NCI-H1694 (cell line): ENCODE data around the gene ZNF780B.
"Not testable (repeated sequence)": the region's sequence is repeated elsewhere in the genome, so short reads cannot be mapped to it uniquely, and the experiment has no call there.

Source experiments
- DNase-seq: peaks from one replicate; lab custom pipeline; 2025; lab: John Stamatoyannopoulos, UW

ZNF780B gene

DNA sequence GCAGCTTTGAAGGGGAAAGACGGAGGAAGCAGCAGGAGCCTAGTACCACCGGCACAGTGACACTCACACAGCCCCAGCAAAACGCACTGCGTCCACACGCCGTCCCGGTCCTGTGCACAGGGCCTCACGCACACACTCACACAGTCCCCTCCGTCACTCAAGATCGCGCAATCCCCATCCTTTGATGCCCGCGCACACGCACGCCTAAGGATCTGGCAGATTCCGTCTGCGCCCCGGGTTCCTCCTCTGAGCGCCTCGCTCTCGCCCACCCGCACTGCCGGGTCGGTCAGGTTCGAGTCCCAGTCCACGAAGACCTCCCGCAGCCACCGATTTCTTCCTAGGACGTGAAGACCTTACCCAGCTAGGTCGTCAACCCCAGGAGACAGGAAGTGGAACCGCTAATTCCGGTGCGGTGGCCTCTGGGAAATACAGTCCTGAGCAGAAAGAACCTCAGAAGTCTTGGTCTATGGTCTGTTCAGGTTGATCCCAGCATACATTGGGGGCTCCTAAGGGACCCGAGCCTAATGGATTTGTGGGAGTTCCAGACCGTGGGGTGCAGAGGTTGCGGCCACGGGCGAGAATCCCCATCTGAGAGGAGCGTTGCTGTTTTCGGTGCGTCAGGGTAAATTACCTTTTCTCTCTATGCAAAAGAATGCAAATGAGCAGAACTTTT is at the start of gene ZNF780B:
Gene ZNF780B (minus strand): TSS at position 400 of the 673 bp plus-strand sequence. CDS start 5,899 bp downstream, outside the sequence.
- DNase-seq: peak; percentile 58

GRCh38 chr19:40104754-40105153 is 48.7 kb upstream of the ZNF780B start:
- DNase-seq: no peak

GRCh38 chr19:40103600-40103999 is 47.6 kb upstream of the ZNF780B start:
- no peak for DNase-seq

DNA sequence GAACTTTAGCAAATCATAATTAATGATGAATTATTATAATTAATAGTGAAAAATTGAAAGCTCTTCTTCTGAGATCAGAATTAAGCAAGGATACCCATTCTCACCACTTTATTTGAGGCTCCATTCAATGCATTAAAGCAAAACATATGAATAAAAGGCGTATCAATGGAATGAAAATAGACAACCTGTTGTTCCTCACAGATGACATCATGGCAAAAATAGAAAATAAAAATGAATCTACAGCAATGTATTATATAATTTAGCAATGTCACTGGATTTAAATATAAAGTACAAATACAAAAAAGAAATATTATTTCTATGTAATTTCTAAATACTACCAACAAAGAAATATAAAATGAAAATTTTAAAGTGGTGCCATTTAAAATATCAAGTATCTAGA is 45.8 kb upstream of the ZNF780B start:
- DNase-seq: no peak

DNA sequence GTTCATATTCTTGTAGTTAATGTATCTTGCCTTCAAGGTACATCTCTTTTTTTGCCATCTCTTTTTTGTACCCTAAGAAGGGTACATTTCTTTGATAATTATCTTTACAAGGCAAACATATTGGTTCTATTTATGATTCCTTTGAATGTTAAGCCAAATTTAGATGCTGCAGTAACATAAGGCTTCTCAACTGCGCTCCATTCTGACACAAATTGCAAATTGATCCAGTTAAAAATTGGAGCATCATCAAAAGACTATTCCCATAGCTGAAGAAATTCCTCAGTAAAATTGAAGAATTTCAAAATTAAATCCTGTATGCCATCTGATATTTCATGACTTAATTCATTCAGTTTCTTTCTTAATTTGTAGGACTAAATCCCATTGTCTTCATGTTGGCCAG is 37.4 kb upstream of the ZNF780B start:
- no peak for DNase-seq

GRCh38 chr19:40091205-40092129 is 35.4 kb upstream of the ZNF780B start:
- no peak for DNase-seq

GRCh38 chr19:40090241-40091204 is 34.5 kb upstream of the ZNF780B start, which contains the start of gene ZNF780A:
Gene ZNF780A, minus strand, starts transcription at chr19:40090943. Its CDS starts 6,190 bp downstream, at chr19:40084753.
- DNase-seq: peak; percentile 39

- no peak for DNase-seq
Measured at GRCh38 chr19:40089462-40089861, 33.4 kb upstream of the ZNF780B start.

GRCh38 chr19:40088299-40089047 is 32.4 kb upstream of the ZNF780B start:
- no peak for DNase-seq

GRCh38 chr19:40084948-40085347 is 28.9 kb upstream of the ZNF780B start:
- no peak for DNase-seq

- DNase-seq: no peak
Measured at GRCh38 chr19:40081411-40081810, 25.4 kb upstream of the ZNF780B start.

GRCh38 chr19:40080289-40080688 is 24.3 kb upstream of the ZNF780B start:
- DNase-seq: no peak

DNA sequence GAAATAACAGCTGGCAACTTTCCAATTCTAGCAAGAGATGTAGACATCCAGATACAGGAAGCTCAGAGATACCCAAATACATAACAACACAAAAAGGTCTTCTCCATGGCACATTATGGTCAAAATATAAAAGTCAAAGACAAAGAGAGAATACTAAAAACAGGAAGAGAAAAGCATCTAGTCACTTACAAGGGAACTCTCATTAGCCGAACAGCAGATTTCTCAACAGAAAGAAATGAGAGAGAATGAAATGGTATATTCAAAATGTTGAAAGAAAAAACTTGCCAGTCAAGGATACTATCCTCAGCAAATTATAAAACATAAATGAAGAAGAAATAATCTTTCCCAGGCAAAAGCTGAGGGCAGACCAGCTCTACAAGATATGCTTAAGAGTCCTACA is 22.3 kb upstream of the ZNF780B start:
- no peak for DNase-seq

DNA sequence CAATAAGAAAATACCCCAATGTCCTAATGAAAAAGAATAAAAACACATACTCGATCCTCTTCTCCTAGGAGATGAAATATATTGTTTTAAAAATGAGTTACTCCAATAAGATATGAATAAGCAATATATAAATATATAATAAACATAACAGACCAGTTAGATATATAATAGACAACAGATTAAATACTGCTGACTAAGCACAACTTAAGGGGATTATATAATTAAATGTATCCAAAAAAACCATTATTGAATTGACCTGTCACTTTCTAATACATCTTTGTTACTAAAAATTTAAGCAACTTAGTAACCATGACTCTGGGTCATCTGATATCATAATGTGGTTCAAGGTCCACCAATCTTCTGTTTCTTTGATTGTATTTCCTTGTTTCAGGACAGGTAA is 14.0 kb upstream of the ZNF780B start:
- DNase-seq: no peak

- no peak for DNase-seq
Measured at GRCh38 chr19:40059624-40060023, 3.6 kb upstream of the ZNF780B start.

GRCh38 chr19:40057166-40057565 is 1.1 kb upstream of the ZNF780B start:
- DNase-seq: no peak

DNA sequence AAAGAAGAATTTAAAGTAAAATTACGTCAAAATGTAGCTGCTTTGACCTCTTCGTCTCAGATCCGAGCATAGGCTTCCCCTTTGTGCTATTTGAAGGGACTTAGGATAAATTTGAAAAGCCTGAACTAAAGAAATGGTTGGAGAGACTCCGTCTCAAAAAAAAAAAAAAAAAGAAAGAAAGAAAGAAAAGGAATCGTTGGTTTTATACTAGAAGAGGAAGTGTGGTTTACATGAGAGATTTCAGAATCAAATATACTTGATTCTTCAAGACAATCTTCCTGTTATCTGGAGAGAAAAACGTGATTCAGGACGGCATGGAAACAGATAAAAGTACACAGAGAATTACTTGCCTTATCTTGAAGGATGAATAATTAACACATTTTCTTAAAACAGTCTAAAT is 474 bp upstream of the ZNF780B start:
- DNase-seq: no peak

- no peak for DNase-seq
Measured at GRCh38 chr19:40055049-40055448, 982 bp downstream of the ZNF780B start.

DNA sequence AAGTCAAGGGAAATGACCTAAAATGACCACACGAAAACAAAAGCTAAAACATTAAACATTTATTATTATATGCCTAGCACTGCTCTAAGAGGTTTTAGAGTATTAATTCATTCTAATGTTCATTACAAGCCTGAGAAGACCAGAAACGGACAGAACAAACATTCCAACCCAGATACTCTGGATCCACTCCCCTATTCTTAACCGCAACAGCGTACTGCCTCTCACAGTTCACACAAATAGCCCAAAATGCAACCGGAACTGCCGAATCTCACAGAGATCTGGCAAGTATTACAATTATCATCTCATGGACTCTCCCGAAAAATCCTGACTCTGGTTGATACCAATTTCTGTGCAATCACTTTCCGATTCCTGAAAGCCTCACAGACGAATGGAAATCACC is 1.4 kb downstream of the ZNF780B start:
- DNase-seq: no peak

GRCh38 chr19:40053491-40053890 is 2.5 kb downstream of the ZNF780B start:
- DNase-seq: no peak

DNA sequence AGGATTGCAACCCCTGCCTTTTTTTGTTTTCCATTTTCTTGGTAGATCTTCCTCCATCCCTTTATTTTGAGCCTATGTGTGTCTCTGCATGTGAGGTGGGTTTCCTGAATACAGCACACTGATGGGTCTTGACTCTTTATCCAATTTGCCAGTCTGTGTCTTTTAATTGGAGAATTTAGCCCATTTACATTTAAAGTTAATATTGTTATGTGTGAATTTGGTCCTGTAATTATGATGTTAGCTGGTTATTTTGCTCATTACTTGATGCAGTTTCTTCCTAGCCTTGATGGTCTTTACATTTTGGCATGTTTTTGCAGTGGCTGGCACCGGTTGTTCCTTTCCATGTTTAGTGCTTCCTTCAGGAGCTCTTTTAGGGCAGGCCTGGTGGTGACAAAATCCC is 14.3 kb downstream of the ZNF780B start:
- DNase-seq: not testable (repeated sequence)
